Measurements from ENCODE around the gene FOXB2.

- no peak for TF ChIP-seq POLR2AphosphoS5 (IDR thresholded peaks at IDR 0.05)
- TF ChIP-seq POLR2A (IDR thresholded peaks at IDR 0.05) = no peak
Observed at GRCh38 chr9:77018969-77019235, 553 bp upstream of the FOXB2 start.

Measured in spleen (tissue), 3 donors.